HG03135 (cell line): Measurements from ENCODE around the gene CPXM1.
"Not testable (repeated sequence)": the region's sequence is repeated elsewhere in the genome, so short reads cannot be mapped to it uniquely, and the experiment has no call there.

Experiments used
- ATAC-seq: cut with Tn5 transposase; IDR thresholded peaks from one replicate; pipeline ENCODE4 v1.9.1; 2021; ENCODE audit warnings: mild to moderate bottlenecking, moderate library complexity; ENCODE audit not compliant: unreplicated experiment

The CPXM1 gene

GRCh38 chr20:2800521-2801285, at the start of gene CPXM1:
CPXM1 (minus strand) TSS chr20:2800627; CDS start chr20:2800572, 55 bp downstream.
- ATAC-seq = peak; percentile 76

DNA sequence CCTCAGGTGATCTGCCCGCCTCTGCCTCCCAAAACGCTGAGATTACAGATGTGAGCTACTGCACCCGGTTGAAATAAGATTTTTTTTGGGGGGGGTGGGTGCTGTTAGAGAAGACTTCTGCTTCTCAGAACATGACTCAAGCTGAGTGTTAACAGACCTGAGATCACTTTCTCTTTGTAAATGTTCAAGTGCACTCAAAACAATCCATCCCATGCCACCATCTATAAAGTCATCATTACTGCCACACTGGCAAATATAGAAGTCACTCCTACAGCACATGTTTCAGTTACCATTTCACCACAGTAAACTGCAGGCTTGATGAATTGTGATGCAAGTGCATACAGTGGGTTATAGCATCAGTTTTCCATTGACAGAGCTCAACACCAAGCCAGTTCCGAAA, 49.1 kb upstream of the CPXM1 start:
- no peak for ATAC-seq

DNA sequence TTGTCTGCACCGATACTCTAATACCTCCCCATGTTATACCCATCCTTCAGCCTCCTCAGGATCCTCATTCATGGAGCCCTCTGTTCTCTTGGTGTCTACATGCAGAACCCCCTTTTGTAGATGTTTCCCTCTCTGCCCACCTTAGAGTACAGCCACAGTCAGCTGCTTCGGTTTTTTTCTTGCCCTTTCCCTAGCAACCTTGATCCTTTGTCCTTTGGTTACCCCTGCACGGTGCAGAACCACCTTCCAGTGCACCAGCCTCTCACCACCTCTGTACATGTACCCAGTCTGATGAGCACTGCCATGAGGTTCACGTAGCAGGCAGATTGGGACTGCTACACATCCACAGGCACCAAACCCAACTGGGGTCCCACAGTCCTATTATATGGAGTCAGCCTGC, 47.4 kb upstream of the CPXM1 start:
- ATAC-seq = no peak

DNA sequence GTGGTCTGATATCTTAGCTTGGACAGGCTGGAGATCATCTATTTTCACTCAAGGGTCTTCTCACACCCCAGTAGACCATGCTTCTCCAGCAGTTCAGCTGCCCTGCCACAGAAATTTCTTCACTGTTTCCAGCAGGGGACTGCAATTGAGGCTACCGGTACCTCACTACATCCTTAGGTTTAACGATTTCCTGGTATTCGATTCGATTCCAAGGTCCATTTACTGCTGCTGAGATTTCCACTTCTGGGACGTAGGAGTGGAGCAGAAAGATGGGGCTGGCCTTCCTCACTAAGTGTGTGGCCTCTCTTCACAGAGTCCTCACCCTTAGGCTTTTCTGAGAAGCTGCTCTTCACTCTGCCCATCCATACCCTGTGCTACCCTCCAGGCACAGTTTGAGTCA, 46.3 kb upstream of the CPXM1 start:
- ATAC-seq = no peak

GRCh38 chr20:2845607-2846006, 45.2 kb upstream of the CPXM1 start:
- no peak for ATAC-seq

DNA sequence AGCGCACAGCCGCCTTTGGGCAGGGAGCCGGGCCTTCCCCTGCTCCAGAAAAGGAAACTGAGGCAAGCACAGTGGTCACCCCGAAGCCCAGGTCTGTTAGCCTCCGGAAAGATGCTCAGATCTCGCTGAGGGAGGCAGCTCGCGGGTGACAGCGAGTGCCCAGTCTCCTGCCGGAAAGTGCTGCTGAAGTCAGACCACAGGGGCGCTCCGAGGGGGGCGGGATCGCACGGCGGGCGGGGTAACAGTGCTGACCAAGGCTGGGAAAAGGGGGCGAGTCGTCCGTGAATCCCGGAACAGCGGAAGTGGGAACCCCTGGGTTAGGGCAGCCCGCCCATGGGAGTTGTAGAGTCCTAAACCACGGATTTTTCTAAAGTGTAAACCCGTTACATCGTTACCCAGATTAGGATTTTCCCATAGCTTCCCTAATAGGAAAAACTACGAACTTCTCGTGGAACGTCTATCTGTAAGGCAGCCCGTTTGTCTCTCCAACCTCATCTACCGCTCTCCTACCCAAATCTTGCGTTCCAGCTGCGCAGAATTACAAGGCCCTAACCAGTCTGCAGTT, 40.6 kb upstream of the CPXM1 start:
- peak; percentile 24 for ATAC-seq

- peak; percentile 92 for ATAC-seq
Measured at GRCh38 chr20:2840138-2840966, 39.9 kb upstream of the CPXM1 start, which contains the start of the genes PCED1A and VPS16. PCED1A (minus strand) TSS chr20:2840655; CDS start chr20:2839912, 743 bp downstream. VPS16 (plus strand) TSS chr20:2840745; CDS start chr20:2840775, 30 bp downstream.

DNA sequence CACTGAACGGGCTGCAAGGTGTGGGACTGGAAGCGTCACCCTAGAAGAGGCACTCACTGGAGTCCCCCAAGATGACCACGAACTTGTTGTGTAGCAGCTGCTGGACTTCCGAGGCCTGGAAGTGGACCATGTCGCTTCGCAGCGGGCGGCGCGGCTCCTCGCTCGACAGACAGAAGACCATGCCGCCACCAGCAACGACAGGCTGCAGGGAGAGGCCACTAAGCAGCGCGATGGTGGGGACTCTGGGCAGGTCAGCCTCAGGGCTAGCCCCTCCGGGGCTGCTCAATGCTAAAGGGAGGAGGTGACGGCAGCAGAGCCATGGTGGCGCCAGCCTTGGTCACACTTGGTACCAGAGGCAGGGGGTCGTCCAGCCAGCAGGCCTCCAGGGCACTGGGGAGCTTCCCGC, 39.3 kb upstream of the CPXM1 start:
- no peak for ATAC-seq

- ATAC-seq = no peak
Measured at GRCh38 chr20:2838847-2839671, 38.6 kb upstream of the CPXM1 start.

DNA sequence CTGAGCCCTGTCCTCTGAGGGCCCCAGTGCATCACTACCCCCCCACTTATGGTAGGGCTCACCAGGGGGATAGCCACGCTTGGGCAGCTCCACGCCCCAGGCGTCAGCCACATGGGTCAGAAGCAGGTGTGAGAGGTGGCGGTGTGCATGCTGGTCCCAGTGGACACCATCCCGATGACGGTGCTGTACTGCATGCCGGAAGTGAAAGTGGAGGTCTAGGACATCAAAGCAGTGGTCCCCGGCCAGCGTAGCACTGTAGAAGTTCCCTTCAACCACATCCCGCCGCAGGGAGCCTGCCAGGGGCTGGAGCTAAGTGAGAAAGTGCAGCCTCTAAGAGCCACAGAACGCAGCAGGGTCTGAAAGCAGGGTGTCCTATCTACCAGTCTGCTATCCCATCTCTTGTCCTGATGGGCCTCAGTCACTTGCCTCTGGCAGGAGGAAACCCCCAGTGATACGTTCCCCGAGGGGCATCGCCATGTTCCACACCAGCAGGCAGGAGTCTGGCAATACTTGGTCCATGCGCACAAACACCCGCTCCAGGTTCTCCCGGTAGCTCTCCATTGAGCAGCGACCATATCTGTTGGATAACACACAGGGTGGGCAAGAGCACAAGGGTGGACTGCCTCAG, 37.9 kb upstream of the CPXM1 start:
- no peak for ATAC-seq

- ATAC-seq = no peak
Measured at GRCh38 chr20:2837221-2837960, 37.0 kb upstream of the CPXM1 start.

GRCh38 chr20:2836035-2836434, 35.6 kb upstream of the CPXM1 start:
- no peak for ATAC-seq

- no peak for ATAC-seq
Measured at GRCh38 chr20:2835331-2835796, 34.9 kb upstream of the CPXM1 start.

DNA sequence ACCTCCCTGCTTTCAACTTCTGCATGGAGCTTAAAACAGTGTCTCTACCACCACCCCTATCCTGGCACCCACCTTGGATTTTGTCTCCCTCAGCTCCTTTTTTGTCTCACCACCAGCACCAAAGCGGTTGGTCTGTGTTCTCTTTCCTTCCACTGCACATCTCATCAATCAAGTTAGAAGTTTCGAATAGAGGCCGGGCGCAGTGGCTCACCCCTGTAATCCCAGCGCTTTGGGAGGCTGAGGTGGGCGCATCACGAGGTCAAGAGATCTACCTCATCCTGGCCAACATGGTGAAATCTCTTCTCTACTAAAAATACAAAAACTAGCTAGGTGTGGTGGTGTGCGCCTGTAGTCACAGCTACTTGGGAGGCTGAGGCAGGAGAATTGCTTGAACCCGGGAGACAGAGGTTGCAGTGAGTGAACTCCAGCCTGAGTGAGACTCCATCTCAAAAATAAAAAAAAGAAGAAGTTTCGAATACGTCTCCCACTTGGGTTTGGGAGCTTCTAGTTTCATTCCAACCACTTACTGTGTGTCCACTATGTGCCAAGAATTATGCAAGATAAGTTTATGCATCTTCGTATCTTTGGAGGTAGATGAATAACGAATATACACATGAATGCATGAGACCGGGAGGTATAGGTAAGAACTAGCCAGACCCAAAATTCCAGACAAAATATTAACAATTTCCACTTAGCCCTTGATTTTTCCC, 34.1 kb upstream of the CPXM1 start:
- ATAC-seq = no peak

DNA sequence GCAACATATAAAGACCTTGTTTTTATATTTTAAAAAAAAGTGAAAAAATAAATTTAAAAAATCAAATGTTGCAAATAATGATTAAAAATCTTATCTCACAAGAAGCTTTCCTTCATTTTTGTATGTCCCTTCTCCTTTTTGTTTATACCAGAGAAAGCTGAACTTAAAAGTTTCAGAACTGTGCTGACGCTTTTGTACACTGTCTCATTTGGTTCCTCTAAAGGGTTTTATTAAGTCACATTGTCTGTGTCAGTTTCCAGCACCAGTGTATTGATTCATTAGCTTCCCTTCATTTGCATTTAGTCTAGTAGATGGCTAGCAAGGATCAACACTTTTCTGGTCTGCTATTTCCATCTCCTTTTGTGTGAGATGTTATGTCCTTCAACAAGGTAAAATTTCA, 33.3 kb upstream of the CPXM1 start:
- ATAC-seq = no peak

- not testable (repeated sequence) for ATAC-seq
Measured at GRCh38 chr20:2831206-2831605, 30.8 kb upstream of the CPXM1 start.

GRCh38 chr20:2829376-2829775, 28.9 kb upstream of the CPXM1 start:
- ATAC-seq = no peak

GRCh38 chr20:2826655-2827054, 26.2 kb upstream of the CPXM1 start:
- no peak for ATAC-seq

- ATAC-seq = no peak
Measured at GRCh38 chr20:2825761-2826160, 25.3 kb upstream of the CPXM1 start.
